HCEC 1CT (cell line): Measurements from ENCODE around the gene IL18R1.

ENCODE experiments used
- DNase-seq: peaks from one replicate; pipeline ENCODE4 v3.0.0-alpha.2; 2017

The IL18R1 gene

GRCh38 chr2:102436323-102436722 lies 80.7 kb downstream of the IL18R1 start:
- no peak for DNase-seq

DNA sequence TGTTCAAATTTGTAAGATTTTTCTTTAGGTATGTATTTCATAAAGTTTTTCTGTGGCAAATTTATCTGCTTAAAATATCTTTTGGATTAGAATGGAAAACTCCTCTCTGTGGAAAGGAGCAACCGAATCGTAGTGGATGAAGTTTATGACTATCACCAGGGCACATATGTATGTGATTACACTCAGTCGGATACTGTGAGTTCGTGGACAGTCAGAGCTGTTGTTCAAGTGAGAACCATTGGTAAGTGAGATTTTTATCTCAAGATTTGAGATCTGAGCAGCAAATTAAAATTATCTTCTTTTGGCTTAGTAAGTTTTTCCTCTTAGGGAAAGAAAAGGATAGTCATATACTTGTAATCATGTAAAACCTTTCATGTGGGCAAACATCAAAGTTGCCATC lies 81.5 kb downstream of the IL18R1 start:
- no peak for DNase-seq

GRCh38 chr2:102438111-102438510 lies 82.5 kb downstream of the IL18R1 start:
- DNase-seq: no peak

GRCh38 chr2:102438578-102438977 lies 83.0 kb downstream of the IL18R1 start:
- no peak for DNase-seq

DNA sequence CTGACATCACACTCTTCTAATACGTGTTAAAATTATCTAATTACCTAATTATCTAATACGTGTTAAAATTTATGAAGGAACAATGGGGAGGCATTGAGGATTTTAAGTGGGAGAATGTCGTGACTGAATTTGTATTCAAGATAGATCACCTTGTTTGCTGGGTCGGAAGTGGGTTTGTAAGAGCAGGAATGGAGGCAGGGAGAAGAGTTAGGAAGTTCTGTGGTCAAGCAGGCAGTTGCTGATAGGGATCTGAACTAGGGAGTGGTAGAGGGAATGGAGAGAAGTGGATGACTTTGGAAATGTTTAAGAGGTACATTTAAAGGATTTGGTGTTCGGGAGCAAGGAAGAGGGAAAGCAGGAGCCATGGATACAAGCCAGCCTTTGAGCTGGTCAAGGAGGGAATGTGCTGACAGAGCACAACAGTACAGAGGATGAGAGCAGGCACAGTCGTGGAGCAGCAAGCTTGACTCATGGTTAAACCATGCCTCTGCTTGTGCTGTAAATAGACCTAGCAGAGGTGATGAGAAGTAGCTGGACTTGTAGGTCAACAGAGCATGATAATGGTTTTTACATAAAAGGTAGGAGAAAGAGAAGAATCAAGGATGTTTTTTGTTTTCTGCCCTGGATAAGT lies 83.6 kb downstream of the IL18R1 start:
- DNase-seq: peak; percentile 54

DNA sequence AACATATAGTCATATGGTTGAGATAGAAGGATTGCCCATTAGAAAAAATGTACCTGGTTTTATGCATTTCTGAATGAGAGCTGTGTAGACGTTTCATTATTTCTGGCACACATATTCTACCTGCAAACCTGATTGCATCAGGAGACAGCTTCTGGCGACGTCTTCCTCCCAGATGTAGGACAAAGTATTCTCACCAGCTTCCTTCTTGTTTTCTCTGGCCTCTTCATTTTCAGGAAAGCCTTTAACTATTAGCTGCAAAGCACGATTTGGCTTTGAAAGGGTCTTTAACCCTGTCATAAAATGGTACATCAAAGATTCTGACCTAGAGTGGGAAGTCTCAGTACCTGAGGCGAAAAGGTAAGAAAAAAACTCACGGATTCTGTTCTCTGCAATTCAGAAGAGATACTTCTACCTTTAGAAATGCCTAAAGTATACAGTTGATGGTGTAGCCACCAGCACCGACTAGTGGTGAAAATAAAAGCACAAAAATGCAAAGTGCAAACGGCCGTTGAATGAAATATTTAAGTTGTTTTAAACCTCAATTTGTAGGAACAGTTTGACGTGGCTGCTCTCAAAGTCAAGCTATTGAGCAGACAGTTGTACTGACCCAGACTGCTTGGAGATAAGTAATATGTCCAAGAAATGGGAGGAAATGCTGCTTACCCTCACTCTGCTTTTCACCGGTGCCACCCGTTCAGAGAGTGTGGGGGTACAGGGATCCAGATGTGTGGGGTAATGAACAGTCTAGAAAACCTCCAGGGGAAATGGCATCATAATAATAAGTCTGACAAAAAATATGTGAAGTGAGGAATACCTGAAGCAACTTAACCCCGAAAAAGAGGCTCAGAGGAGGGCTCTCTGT lies 87.6 kb downstream of the IL18R1 start:
- peak; percentile 28 for DNase-seq

- DNase-seq: no peak
These were observed 88.6 kb downstream of the IL18R1 start for GRCh38 chr2:102444233-102444632.

DNA sequence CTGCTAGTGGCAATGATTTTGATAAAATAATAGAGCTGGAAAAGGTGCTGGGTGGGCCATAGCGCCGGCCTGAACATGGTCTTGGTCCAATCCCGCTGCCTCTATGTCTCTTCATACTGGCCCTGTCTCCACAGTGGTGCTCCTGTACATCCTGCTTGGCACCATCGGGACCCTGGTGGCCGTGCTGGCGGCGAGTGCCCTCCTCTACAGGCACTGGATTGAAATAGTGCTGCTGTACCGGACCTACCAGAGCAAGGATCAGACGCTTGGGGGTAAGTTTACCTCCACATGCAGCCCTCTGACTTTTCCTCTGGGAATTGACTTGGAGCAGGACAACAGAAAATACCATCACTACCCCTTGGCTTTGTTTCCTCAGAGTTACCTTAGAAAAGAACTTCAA lies 91.3 kb downstream of the IL18R1 start:
- no peak for DNase-seq
